Activated CD8-positive, alpha-beta memory T cell treated with anti-CD3 and anti-CD28 coated beads, Interleukin-2, amount 50 U/mL, for 24 hours (primary cell): ENCODE data around the gene UBE2J2.

Experiments used
- DNase-seq: peaks from one replicate; pipeline ENCODE4 v3.0.0-alpha.2; 2020; ENCODE audit errors: extremely low read depth

UBE2J2 gene

GRCh38 chr1:1309251-1310108, 35.8 kb upstream of the UBE2J2 start:
- DNase-seq, result no peak

GRCh38 chr1:1308756-1309250, 35.1 kb upstream of the UBE2J2 start:
- no peak for DNase-seq

GRCh38 chr1:1307923-1308755, 34.5 kb upstream of the UBE2J2 start, which contains the start of the genes ACAP3 and PUSL1:
ACAP3 (minus strand) TSS chr1:1307930; CDS start chr1:1307815, 115 bp downstream.
PUSL1 (plus strand) TSS chr1:1308597; CDS start chr1:1308644, 47 bp downstream.
- peak; percentile 58 for DNase-seq

GRCh38 chr1:1307261-1307922, 33.7 kb upstream of the UBE2J2 start:
- DNase-seq, result no peak

GRCh38 chr1:1306661-1307260, 33.1 kb upstream of the UBE2J2 start:
- DNase-seq, result no peak

- DNase-seq, result no peak
Measured at GRCh38 chr1:1306070-1306660, 32.5 kb upstream of the UBE2J2 start.

GRCh38 chr1:1305300-1306069, 31.8 kb upstream of the UBE2J2 start:
- peak; percentile 39 for DNase-seq

GRCh38 chr1:1304331-1305299, 31.0 kb upstream of the UBE2J2 start:
- no peak for DNase-seq

- no peak for DNase-seq
Measured at GRCh38 chr1:1303736-1304135, 30.1 kb upstream of the UBE2J2 start.

- no peak for DNase-seq
Measured at GRCh38 chr1:1302951-1303509, 29.4 kb upstream of the UBE2J2 start.

- DNase-seq, result no peak
Measured at GRCh38 chr1:1302006-1302430, 28.4 kb upstream of the UBE2J2 start.

GRCh38 chr1:1300352-1300739, 26.7 kb upstream of the UBE2J2 start:
- DNase-seq, result no peak

GRCh38 chr1:1299686-1300351, 26.2 kb upstream of the UBE2J2 start:
- no peak for DNase-seq

GRCh38 chr1:1298861-1299685, 25.4 kb upstream of the UBE2J2 start:
- DNase-seq, result no peak

- DNase-seq, result no peak
Measured at GRCh38 chr1:1297802-1298424, 24.3 kb upstream of the UBE2J2 start.

- DNase-seq, result no peak
Measured at GRCh38 chr1:1296070-1297061, 22.7 kb upstream of the UBE2J2 start.
